PC-9 (cell line): ENCODE data around the gene ARID3B. TPM values are rescaled to one million over a fixed set of nuclear protein-coding genes. Genes with fewer than 3 reads are reported as not detected.

ENCODE experiments used
- BruUV-seq: library from RNA; stranded (reverse); fragments of 400-500 nt; replicated peaks from 2 replicates; lab custom pipeline; 2021; lab: Mats Ljungman, UMichigan
- CTCF ChIA-PET: fragments of 300-600 bp; sonication (Branson Sonifier 250); formaldehyde crosslinking; loops from one replicate; lab custom pipeline; 2022; ENCODE audit warnings: antibody characterized with exemption; lab: Charles Lee
- POLR2A ChIA-PET: fragments of 300-600 bp; sonication (Branson Sonifier 250); formaldehyde crosslinking; loops from one replicate; lab custom pipeline; 2022; ENCODE audit warnings: antibody characterized with exemption; ENCODE audit not compliant: unreplicated experiment; lab: Charles Lee
- DNase-seq, 2 experiments: peaks; one replicate each; pipeline versions ENCODE4 v3.0.0 to v3.0.0-alpha.2; 2015 to 2022; ENCODE audit warnings: mixed read lengths in 1 of 2
- H2AFZ ChIP-seq: fragments of 200-600 bp; sonication (generic); 2 replicates; pipeline ENCODE4 v1.8.1; 2017; ENCODE audit warnings: antibody characterized with exemption
- H3F3A ChIP-seq: fragments of 200-600 bp; sonication (generic); 2 replicates; pipeline ENCODE4 v1.8.1; 2017; ENCODE audit warnings: antibody characterized with exemption, mild to moderate bottlenecking, low read depth; ENCODE audit not compliant: insufficient read depth
- H3K27ac ChIP-seq: fragments of 200-600 bp; sonication (generic); 2 replicates; pipeline ENCODE4 v1.6.1; 2016; ENCODE audit warnings: mixed run types
- H3K27me3 ChIP-seq: fragments of 200-600 bp; sonication (generic); 2 replicates; pipeline ENCODE4 v1.6.1; 2016; ENCODE audit warnings: low read depth, mixed run types; ENCODE audit not compliant: insufficient read depth
- H3K36me3 ChIP-seq: fragments of 200-600 bp; sonication (generic); 2 replicates; pipeline ENCODE4 v1.6.1; 2016; ENCODE audit warnings: low read depth, mixed run types
- H3K4me1 ChIP-seq: fragments of 200-600 bp; sonication (generic); replicated peaks from 2 replicates; pipeline ENCODE4 v1.6.1; 2016; ENCODE audit warnings: mixed run types; ENCODE audit not compliant: insufficient read depth
- H3K4me2 ChIP-seq: fragments of 200-600 bp; sonication (generic); 2 replicates; pipeline ENCODE4 v1.6.1; 2017; ENCODE audit warnings: mixed run types
- H3K4me3 ChIP-seq: fragments of 200-600 bp; sonication (generic); 2 replicates; pipeline ENCODE4 v1.6.1; 2016; ENCODE audit warnings: mixed run types
- H3K79me2 ChIP-seq: fragments of 200-600 bp; sonication (generic); 2 replicates; pipeline ENCODE4 v1.6.1; 2017; ENCODE audit warnings: low read depth, mixed run types
- H3K9me2 ChIP-seq: fragments of 200-600 bp; sonication (generic); 2 replicates; pipeline ENCODE4 v1.8.1; 2017; ENCODE audit warnings: mild to moderate bottlenecking; ENCODE audit not compliant: insufficient read depth
- H3K9me3 ChIP-seq: fragments of 200-600 bp; sonication (generic); 2 replicates; pipeline ENCODE4 v1.8.1; 2016; ENCODE audit warnings: low read depth; ENCODE audit not compliant: insufficient read depth
- H4K20me1 ChIP-seq: fragments of 200-600 bp; sonication (generic); 2 replicates; pipeline ENCODE4 v1.8.1; 2017; ENCODE audit not compliant: insufficient read depth
- EZH2 ChIP-seq: fragments of 200-600 bp; sonication (generic); IDR thresholded peaks from 2 replicates; pipeline ENCODE4 v1.8.0; 2017; ENCODE audit warnings: antibody characterized with exemption, low read depth
- intact Hi-C: fragments of 100-400 bp; cut with micrococcal nuclease; formaldehyde crosslinking; loops from one replicate; pipeline ENCODE4 v1.10.0; 2022; ENCODE audit not compliant: unreplicated experiment
- total RNA-seq: library from RNA; stranded (reverse); gene quantifications from 2 replicates; pipeline ENCODE4 v1.2.3, GENCODE V29; 2021
- TF ChIP-seq, protein P1 (sequence below): fragments of 200-600 bp; sonication (generic); conservative IDR thresholded peaks from 2 replicates; pipeline ENCODE4 v1.6.1; 2017; ENCODE audit warnings: mixed run types, antibody characterized with exemption, mild to moderate bottlenecking, moderate library complexity

The ARID3B gene
- total RNA-seq, 1 experiment from 2014 or later: 9.6 TPM

DNA sequence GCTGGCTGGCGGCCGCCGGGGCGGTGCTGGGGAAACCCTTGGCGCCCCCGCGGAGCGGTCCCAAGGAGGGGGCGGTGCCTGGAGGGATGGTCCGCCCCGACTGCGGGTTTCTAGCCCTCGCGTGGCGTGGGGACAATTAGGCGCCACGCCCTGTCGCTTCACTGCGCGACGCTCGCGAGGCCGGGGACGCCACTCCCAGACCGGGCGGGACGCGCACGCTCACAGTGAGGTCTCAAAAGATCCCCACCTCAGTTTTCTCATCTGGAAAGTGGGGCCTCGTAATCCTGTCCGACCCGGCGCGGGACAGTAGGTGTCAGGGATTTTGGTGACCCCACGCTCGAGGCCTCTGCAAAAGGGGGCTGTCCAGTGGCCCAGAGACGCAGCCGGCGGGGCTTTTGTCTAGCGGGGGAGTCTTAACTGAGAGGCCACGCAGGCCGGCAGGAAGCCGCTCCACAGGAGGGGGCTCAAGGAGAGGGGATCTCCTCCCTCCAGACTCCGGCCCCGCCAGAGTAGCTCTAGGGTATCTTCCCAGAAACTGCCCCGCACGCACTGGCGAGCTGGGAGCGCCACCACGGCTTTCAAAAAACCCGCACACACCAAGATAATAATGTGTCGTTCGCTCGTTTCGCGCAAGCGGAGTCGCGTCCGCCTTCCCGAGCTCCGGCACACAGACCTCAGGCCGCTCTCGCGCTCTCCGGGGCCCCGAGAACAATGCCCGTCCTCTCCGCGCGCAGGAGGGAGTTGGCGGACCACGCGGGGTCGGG, 73.9 kb downstream of the ARID3B start:
- H3K27me3 ChIP-seq: 0 out of 2 replicates have a peak, but pooled peaks cover 4% of the 10 kb centered on the region
- peak overlapping the region; percentile 84 for H3K4me2 ChIP-seq
- H3K36me3 ChIP-seq: no peaks in the 10 kb centered on the region; the same call in 1 of the 2 replicates
- peak overlapping the region; percentile 69 for H3K27ac ChIP-seq
- intact Hi-C loops: loop anchor here (1.0 to 5.0 kb wide), 4 partner anchors 27 to 238 kb away; partner anchors contain the start of genes ARID3B and UBL7
- no peaks in the 10 kb centered on the region for H3K9me2 ChIP-seq
- peaks cover 18% of the 10 kb centered on the region for H3K4me1 ChIP-seq
- CTCF ChIA-PET: interaction anchor here (0.6 kb wide), 1 partner anchor 17 kb away, joined by 4 read pairs; no protein-coding TSS in a partner anchor
- peaks cover 35% of the 10 kb centered on the region for H4K20me1 ChIP-seq
- H3K9me3 ChIP-seq: no peaks in the 10 kb centered on the region
- TSS peak; percentile 70 for BruUV-seq
- peak overlapping the region; percentile 87 for H3K4me3 ChIP-seq
- DNase-seq: peak in 1 of 2 experiments; percentile 85
- POLR2A ChIA-PET: interaction anchor here (0.6 kb wide), 3 partner anchors 69 to 400 kb away, joined by 3 to 5 read pairs (median 4); no protein-coding TSS in a partner anchor
- peak overlapping the region; percentile 97 for H2AFZ ChIP-seq
- peaks cover 27% of the 10 kb centered on the region for H3F3A ChIP-seq
- TF ChIP-seq, protein P1, sequence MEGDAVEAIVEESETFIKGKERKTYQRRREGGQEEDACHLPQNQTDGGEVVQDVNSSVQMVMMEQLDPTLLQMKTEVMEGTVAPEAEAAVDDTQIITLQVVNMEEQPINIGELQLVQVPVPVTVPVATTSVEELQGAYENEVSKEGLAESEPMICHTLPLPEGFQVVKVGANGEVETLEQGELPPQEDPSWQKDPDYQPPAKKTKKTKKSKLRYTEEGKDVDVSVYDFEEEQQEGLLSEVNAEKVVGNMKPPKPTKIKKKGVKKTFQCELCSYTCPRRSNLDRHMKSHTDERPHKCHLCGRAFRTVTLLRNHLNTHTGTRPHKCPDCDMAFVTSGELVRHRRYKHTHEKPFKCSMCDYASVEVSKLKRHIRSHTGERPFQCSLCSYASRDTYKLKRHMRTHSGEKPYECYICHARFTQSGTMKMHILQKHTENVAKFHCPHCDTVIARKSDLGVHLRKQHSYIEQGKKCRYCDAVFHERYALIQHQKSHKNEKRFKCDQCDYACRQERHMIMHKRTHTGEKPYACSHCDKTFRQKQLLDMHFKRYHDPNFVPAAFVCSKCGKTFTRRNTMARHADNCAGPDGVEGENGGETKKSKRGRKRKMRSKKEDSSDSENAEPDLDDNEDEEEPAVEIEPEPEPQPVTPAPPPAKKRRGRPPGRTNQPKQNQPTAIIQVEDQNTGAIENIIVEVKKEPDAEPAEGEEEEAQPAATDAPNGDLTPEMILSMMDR: no peak
- no peak for TF ChIP-seq EZH2
- peaks cover 43% of the 10 kb centered on the region for H3K79me2 ChIP-seq

DNA sequence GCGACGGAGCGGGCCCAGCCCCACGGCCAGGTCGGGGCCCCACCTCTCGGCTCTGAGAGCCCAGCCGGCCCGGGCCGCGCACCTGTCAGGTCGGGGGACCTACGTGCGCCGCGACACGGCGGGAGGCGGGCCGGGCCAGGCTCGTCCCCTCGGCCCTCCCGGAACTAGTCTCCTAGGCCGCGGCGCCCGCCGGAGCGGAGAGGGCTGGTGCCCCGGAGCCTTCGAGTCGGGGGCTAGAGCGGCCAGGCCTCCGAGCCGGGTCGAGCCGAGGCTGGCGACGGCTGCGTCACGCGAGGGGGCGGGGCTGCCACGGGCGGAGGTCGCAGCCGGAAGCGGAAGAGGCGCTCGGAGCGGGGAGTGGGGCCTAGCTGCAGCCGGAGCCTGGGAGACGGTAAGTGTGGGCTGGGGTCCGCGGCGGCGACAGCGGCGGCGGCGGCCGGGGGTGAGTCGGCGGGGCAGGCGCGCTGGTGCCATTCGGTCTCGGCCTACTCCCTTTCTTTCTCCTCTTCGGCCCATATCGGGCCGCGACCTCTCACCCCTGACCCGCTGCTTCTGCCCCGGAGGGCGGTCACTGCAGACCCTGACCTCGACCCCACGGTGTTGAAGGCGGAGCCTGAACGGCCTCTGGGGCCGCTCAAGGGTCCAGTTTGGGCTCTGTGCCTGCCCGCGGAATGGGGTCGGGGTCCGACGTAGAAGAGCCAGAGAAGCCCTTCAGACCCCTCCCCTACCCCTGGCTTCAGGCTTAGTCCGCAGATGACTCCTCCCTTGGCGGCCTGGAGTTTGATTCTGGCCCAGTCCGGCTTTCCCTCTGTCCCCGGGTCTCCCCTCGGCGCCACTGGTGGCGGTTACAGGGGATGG, 74.7 kb downstream of the ARID3B start, which contains the start of gene CLK3:
TSS of gene CLK3 (plus strand) at position 329 of the 858 bp plus-strand sequence. CDS start 3,361 bp downstream, outside the sequence.
- H3K27me3 ChIP-seq: 0 out of 2 replicates have a peak, but pooled peaks cover 2% of the 10 kb centered on the region
- peaks cover 43% of the 10 kb centered on the region for H4K20me1 ChIP-seq
- CTCF ChIA-PET: interaction anchor here (0.6 kb wide), 3 partner anchors 17 to 242 kb away, joined by 4 to 9 read pairs (median 5); no protein-coding TSS in a partner anchor
- peak within 1 kb of the TSS; percentile 87 for H3K4me3 ChIP-seq
- H3K27ac ChIP-seq: peak within 1 kb of the TSS; percentile 77
- no peaks in the 10 kb centered on the region for H3K9me3 ChIP-seq
- H3F3A ChIP-seq: peaks cover 27% of the 10 kb centered on the region
- H3K4me1 ChIP-seq: peaks cover 18% of the 10 kb centered on the region
- H3K4me2 ChIP-seq: peak within 1 kb of the TSS; percentile 92
- no TSS peak for BruUV-seq
- H3K36me3 ChIP-seq: no peaks in the 10 kb centered on the region; the same call in 1 of the 2 replicates
- intact Hi-C loops: loop anchor here (1.0 to 5.0 kb wide), 3 partner anchors 75 to 238 kb away; partner anchors contain the start of genes ARID3B and UBL7
- peaks cover 50% of the 10 kb centered on the region for H3K79me2 ChIP-seq
- H2AFZ ChIP-seq: peak within 1 kb of the TSS; percentile 97
- DNase-seq: peak; percentile 84 to 97
- TF ChIP-seq EZH2: no peak
- TF ChIP-seq, protein P1: no peak
- POLR2A ChIA-PET: interaction anchor here (0.7 to 0.9 kb wide), 3 partner anchors 12 to 215 kb away, joined by 4 to 8 read pairs (median 7); partner anchors contain the start of gene UBL7
- H3K9me2 ChIP-seq: no peaks in the 10 kb centered on the region
